ENCODE results near the gene RAB20. TPM values are rescaled to one million over a fixed set of nuclear protein-coding genes. Genes with fewer than 3 reads are reported as not detected.

The RAB20 gene
- total RNA-seq, result 9.6 and 36.6 TPM in 2 replicates

DNA sequence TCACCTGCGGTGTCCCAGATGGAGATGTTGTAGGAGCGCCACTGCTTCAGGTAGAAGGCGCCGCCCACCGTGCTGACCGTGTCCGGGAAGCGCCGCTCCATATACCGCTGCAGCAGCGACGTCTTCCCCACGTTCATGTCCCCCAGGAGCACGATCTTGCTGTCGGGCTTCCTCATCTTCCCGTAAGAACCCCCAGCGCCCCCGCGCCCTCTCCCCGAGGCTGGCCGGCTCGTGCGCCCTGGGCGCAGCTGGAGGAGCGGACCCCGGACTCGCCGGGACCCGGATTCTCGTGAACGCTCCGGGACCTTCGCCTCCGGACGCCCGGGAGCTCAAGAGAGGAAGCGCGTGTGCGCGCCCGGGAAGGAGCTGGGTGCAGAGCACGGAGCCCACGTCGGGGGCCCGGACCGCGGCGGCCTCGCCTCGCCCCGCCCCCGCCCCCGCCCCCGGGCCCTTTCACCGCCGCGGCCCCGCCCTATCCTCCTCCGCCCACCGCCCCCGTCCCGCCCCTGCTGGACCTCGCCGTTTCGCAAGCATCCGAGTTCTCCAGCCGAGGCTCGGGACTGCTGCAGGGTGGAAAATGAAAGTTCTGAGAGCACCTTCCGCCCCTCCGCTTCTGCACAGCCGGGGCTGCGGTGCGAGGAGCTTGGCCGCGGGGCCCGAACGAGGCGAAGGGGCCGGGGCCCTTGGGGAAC is at the start of gene RAB20:
Gene RAB20, minus strand, starts transcription at position 379 of the 692 bp plus-strand sequence. Its CDS starts 203 bp downstream, at position 176.

Other genes with a start within 250 kb of the RAB20 start
- 15.3 and 24.8 TPM in 2 replicates for gene NAXD, start 53.8 kb upstream of the RAB20 start, total RNA-seq
- gene CARS2, start 144.4 kb upstream of the RAB20 start, total RNA-seq, result 77.5 and 98.9 TPM in 2 replicates
- 11.6 and 19.2 TPM in 2 replicates for gene ING1, start 152.0 kb upstream of the RAB20 start, total RNA-seq